GM18502 (cell line): Measurements from ENCODE around the gene ST3GAL5.

ENCODE experiments used
- ATAC-seq: cut with Tn5 transposase; IDR thresholded peaks from one replicate; pipeline ENCODE4 v1.9.1; 2021; ENCODE audit warnings: mild to moderate bottlenecking; ENCODE audit not compliant: unreplicated experiment, poor library complexity

ST3GAL5 gene

DNA sequence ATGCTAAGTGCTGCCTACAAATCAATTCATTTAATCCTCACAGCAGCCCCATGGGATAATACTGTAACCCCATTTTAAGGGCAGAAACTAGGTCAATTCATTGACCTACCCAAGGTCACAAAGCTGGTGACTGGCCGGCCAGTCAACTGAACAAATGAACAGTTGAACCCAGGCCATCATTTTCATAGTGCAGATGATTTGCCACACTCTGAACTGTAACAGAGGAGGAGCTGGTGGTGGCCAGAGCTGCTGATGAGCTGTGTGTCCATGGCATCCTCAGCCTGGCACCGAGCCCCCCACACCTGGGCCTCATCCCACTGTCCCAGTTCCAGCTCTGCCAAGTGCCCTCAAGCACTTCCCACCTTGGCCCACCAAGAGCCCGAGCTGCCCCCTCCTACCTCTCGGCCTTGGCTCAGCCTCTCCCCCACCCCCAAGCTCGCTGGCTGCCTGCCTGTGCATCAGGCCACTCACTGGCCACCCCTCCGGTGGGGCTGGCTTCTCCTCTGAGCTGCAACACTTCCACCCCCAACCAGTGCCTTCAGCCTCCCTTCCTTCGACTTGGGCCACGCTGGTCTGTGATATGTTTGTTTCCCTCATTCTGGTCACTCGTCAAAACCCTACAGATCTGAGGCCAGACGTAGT, 76.6 kb downstream of the ST3GAL5 start:
- no peak for ATAC-seq

DNA sequence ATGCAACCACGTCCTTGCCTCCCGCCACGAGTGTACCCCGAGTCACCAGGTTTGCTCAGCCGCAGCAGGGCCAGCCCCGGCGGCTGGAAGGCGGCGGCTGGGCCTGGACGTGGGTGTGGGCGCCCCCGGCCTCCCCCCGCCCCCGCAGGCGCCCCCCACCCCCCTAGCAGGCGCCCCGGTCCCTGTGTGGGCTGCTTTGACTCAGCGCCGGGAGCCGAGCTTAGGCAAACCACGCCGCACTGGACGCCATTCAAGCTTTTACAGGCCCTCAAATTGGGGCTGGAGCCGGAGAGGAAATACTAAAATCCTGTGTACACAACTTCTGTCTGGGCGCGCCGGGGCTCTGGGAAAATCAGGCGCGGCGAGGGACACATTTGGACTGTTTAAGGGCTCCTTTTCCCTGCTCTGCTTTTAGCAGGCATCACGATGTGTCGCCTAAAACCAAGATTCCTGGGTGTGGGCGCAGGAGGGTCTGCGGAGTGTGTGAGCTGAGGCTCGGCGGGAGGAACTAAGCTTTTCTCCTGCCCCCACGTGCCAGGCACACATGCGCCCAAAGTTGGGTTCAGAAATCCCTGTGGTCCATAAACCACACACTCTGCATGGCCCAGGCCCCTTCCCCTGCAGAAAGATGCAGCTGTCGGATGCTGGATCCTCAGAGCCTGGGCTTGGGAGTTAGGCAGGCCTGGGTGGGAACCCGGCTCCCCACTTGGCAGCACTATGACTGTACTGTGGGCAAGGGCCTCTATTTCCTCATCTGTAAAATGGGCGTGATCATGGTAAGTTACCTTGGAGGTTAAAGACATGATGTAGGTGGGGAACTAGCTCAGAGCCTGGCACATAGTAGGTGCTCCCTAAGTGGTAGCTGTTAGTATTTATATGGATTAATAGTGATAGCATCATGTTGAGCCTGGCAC, 77.4 kb downstream of the ST3GAL5 start:
- ATAC-seq = no peak

DNA sequence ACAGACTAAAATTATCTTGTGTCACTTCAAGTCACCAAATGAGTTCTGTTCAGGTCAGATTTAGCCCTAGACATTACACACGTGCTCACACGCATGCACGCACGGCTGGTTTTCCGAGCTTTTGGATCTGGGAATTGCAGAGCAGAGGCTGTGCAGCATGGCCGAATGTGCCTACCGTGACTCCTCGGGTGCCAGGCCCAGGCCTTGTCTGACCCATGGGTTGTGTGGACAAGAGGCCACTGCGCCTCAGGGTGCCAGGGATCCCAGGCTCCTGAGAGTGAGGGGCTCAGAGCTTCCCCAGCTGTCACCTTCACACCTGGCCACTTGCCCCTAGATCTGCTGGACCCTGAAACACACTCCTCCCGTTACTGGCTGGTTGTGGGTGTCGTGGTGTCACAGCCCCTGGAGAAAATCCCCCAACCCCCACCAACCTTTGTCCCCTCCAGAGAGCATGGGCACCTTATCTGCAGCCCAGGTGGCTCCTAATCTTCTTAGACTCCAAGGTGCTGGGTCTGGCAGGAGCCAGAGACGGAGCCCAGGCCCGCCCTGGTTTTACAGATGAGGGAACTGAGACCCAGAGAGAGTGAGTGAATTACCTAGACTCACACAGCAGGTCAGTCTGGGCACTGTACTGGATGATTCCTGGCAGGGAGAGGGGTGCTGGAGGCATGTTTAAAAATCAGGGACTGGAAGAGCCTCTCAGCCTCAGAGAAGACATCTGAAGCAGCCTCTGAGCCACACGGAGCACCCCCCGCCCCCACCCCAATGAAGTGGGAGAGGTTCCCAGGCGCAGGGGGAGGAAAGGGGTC, 78.2 kb downstream of the ST3GAL5 start:
- no peak for ATAC-seq

GRCh38 chr2:85807756-85808155, 81.0 kb downstream of the ST3GAL5 start:
- ATAC-seq = no peak

DNA sequence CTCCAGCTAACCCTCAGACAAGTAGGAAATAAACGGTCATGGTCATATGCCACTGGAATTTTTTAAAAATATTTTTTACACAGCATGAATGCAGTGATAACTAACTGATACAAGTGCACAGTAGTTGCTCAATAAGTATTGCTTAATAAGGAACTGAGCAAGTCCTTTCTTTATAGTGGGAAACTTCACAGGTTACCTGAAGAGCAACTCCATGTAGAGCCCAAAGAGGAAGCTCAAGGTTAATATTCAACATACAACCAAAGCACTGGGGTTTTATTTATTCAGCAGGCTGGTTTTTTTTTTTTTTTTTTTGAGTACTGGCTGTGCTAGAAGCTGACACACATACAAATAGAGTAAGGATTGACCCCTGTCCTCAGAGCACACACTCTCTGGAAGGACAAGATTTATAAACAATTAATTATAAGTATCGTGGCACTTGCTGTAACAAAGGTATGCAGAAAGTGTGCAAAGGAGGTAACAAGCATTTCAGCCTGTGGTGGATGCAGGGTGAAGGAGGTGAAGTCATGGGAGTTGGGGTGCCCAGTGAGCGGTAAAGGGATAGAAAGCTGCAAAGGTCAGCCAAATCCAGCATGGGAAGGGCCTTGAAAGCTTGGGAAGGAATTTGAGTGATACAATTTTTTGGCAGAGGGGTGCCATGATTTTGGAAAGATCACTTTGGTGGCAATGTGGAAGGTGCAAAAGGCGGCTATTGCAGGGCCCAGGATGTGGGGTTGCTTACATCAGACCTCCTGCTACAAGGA, 82.3 kb downstream of the ST3GAL5 start:
- ATAC-seq = no peak

GRCh38 chr2:85804583-85804982, 84.2 kb downstream of the ST3GAL5 start:
- ATAC-seq = no peak

DNA sequence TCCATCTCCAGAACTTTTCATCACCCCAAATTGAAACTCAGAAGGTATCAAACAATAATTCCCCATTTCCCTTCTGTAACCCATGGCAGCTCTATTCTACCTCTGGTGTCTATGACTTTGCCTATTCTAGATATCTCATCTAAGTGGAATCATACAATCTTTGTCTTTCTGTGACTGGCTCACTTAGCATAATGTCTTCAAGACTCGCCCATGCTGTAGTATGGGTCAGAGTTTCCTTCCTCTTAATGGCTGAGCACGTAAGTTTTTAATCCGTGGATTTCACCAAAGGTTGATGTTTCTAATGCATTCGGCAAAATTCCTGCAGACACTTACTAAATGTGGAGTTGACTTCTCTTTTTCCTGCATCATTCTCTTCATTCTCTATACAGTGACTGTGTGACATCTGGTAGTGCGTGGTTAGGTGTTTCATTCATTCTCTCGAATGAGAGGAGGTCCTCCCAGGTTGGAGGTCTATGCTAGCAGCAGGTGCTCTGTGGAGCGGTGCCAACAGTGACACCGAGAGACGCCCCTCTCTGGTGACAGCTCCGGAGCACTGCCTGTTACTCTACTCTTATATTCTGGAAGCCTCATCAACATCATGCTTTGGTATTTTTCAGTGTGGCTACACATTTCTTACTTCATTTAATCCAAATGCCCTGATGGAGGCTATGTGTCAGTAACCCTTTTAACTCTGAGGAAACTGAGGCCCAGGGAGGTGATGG, 84.9 kb downstream of the ST3GAL5 start:
- no peak for ATAC-seq

GRCh38 chr2:85802354-85803103, 86.3 kb downstream of the ST3GAL5 start:
- ATAC-seq = no peak

DNA sequence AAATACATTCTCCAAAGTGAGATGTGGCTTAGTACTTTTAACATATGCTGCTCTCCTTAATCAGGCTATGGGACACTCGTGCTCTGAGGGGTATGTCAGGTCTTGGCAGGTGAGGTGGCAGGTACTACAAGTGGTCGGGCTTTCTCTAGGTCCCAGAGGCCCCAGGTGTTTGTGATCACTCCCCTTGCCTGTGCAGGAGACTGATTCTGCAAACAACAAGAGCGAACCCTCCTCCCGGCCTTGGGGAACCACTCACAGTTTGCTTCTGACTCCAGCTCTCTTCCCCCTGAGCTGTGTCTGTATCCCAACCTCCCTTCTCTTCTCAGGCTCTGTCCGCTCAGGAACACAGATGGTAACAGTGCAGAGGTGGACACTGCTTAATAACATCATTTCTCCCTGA, 86.9 kb downstream of the ST3GAL5 start:
- ATAC-seq = no peak

DNA sequence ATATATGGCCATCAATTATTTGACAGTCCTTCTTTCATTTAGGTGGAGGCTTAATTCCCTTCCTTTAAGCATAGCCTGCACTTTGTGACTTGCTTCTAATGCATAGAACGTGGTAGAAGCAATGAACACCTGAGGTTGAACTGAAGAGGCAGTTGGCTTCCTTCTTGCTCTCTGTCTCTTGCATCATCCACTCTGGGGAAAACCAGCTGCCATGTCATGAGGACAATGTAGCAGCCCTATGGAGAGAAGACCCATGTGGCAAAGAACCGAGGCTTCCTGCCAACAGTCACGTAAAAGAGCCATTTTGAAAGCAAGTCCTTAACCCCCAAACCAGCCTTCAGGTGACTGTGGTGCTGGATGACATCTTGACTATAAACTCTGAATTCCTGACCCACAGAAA, 88.2 kb downstream of the ST3GAL5 start:
- no peak for ATAC-seq

DNA sequence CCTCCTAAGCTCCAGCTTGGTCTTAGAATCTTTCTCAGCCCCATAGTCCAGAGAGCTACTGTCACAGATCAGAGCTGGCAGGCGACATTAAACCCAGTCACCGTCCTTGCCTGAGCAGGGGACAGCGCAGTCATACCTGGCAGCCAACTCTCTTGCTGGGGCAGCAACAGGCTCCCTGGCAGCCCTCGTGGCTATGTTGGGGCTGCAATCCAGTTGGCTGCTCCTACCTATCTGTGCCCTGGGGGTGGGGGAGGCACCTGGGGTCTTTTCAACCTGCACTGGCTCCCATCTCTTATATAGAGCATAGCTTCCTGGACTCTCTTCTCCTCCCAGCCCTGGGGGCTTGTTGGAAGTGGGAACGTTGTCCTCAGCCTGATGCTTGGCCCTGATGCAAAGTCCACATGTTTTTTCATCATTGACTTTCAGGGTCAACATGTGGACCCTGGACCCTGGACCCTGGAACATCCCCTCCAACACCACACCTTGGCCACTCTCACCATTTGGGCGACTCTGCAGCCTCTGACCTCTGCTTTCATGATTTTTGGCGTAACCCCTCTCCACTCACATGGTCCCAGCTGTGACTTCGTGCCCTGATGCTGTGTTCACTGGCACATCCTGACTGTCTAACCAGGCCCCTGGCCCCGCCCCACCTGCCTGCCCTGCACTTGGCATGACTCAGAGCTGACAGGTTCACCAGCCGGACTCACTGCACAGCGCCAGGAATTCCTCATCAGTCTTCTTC, 89.4 kb downstream of the ST3GAL5 start:
- no peak for ATAC-seq

DNA sequence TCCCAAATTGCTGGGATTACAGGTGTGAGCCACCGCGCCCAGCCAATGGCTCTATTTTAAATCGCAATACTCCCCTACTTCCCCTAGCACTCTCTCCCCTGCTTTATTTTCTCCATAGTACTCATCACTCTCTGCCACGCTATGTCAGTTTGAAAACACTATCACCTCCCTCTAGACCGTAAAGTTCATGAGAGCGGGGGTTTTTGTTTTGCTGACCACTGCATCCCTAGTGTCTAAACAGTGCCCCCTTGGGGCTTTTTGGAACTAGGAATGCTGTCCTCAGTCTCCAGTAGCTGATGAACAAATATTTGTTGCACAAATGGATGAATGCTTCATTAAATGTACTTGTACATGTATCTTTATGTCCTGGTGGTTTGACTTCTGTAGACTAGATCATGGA, 90.9 kb downstream of the ST3GAL5 start:
- ATAC-seq = no peak

DNA sequence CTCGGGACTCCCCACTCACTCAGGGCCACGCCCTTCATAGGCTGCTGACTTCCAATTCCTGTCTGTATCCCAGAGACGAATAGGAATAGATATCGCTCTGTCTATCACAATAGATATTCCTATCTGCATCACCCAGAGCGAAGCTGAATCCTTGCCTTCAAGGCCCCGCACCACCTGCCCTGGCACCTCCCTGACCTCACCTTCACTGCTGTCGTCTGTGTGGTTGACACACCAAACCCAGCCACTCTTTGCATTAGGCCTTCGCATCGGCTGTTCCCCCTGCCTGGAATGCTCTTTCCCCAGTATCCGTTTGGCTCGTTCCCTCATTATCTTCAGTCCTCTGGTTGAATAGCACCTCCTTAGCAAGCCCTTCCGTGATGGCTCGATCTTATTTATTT, 91.5 kb downstream of the ST3GAL5 start:
- no peak for ATAC-seq

- ATAC-seq = no peak
Observed at GRCh38 chr2:85796341-85797262, 92.2 kb downstream of the ST3GAL5 start.

DNA sequence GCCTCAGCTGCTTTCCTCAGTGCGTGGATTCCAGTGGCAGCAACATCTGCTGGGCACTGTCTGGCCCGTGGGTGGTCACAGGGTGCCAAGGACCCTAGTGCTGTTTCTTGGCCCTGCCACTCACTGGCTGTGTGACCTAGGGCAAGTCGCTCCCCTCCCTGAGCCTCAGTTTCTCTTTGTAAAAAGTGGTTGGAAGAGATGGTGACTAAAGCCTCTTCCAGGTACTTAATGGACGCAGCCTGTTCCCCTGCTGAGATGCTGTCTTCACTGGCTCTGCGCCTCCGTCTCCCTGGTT, 92.8 kb downstream of the ST3GAL5 start:
- no peak for ATAC-seq

DNA sequence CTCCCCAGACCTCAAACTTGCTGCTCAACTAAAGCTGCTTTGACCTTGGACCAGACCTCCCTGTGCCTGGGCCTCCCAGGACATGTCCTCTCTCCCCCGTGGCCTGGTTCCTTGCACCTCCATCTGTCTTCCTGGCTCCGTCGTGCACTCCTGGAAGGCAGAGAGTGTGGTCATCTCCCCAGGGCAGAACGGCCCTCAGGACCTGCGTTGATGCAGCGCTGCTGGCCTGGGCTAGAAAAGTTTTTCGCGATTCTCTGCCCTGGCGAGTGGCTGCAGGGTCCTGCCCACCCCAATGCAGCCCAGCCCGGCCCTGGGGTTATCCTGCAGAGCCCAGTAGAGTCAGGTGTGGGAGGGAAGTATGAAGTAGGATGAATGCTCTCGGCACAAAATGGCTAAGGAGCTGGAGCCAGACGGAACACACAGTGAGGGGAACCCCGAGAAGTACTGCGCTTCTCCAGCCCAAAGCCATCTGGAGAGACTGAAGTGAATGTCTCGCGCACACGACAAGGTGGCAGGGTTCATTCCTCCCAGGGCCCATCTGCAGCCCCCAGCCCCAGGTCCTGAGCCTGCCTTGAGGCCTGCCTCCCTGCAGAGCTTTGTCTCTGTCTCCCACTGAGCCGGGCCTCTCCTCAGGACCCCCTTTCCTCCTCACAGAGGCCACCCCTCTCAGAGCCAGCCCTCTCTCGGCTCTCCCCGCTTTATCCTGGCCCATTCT, 93.3 kb downstream of the ST3GAL5 start:
- ATAC-seq = no peak
